HT-29 (cell line): Measurements from ENCODE around the gene KMT2C. TPM values are rescaled to one million over a fixed set of nuclear protein-coding genes. Genes with fewer than 3 reads are reported as not detected.
"Not testable (repeated sequence)": the region's sequence is repeated elsewhere in the genome, so short reads cannot be mapped to it uniquely, and the experiment has no call there.

Source experiments
- DNase-seq: peaks from one replicate; pipeline ENCODE4 v3.0.0-alpha.2; 2015; ENCODE audit warnings: low spot score
- total RNA-seq: library from RNA; depleted of rRNA; stranded (reverse); fragments of >200 nt; shearing (Covaris generic); gene quantifications from 2 replicates; pipeline ENCODE4 v1.2.3, GENCODE V29; 2014

The KMT2C gene
- total RNA-seq, 1 experiment from 2014 or later = 35.0 TPM

GRCh38 chr7:152313217-152313616 is 122.6 kb downstream of the KMT2C start:
- no peak for DNase-seq

GRCh38 chr7:152312316-152312715 is 123.5 kb downstream of the KMT2C start:
- no peak for DNase-seq

- DNase-seq = no peak
Measured at GRCh38 chr7:152307902-152308301, 127.9 kb downstream of the KMT2C start.

- DNase-seq = not testable (repeated sequence)
Measured at GRCh38 chr7:152299542-152300143, 136.2 kb downstream of the KMT2C start.

GRCh38 chr7:152292897-152293296 is 142.9 kb downstream of the KMT2C start:
- no peak for DNase-seq

GRCh38 chr7:152286972-152287371 is 148.8 kb downstream of the KMT2C start:
- DNase-seq = not testable (repeated sequence)

GRCh38 chr7:152286219-152286618 is 149.6 kb downstream of the KMT2C start:
- DNase-seq = not testable (repeated sequence)

- not testable (repeated sequence) for DNase-seq
Measured at GRCh38 chr7:152284998-152285397, 150.8 kb downstream of the KMT2C start.

- not testable (repeated sequence) for DNase-seq
Measured at GRCh38 chr7:152277687-152278086, 158.1 kb downstream of the KMT2C start.

GRCh38 chr7:152270427-152270826 is 165.4 kb downstream of the KMT2C start:
- not testable (repeated sequence) for DNase-seq

GRCh38 chr7:152266859-152267258 is 168.9 kb downstream of the KMT2C start:
- not testable (repeated sequence) for DNase-seq

GRCh38 chr7:152264915-152265314 is 170.9 kb downstream of the KMT2C start:
- DNase-seq = not testable (repeated sequence)

GRCh38 chr7:152262146-152262545 is 173.7 kb downstream of the KMT2C start:
- DNase-seq = not testable (repeated sequence)

- not testable (repeated sequence) for DNase-seq
Measured at GRCh38 chr7:152259645-152260044, 176.2 kb downstream of the KMT2C start.

GRCh38 chr7:152247851-152248250 is 188.0 kb downstream of the KMT2C start:
- not testable (repeated sequence) for DNase-seq

- not testable (repeated sequence) for DNase-seq
Measured at GRCh38 chr7:152245417-152245816, 190.4 kb downstream of the KMT2C start.

- not testable (repeated sequence) for DNase-seq
Measured at GRCh38 chr7:152243464-152243863, 192.3 kb downstream of the KMT2C start.

GRCh38 chr7:152241301-152241700 is 194.5 kb downstream of the KMT2C start:
- not testable (repeated sequence) for DNase-seq

- DNase-seq = not testable (repeated sequence)
Measured at GRCh38 chr7:152236306-152236705, 199.5 kb downstream of the KMT2C start.

- DNase-seq = not testable (repeated sequence)
Measured at GRCh38 chr7:152234421-152234820, 201.4 kb downstream of the KMT2C start.

GRCh38 chr7:152231089-152231488 is 204.7 kb downstream of the KMT2C start:
- no peak for DNase-seq

- DNase-seq = not testable (repeated sequence)
Measured at GRCh38 chr7:152219556-152219955, 216.2 kb downstream of the KMT2C start.

GRCh38 chr7:152208766-152209165 is 227.0 kb downstream of the KMT2C start:
- not testable (repeated sequence) for DNase-seq

GRCh38 chr7:152204417-152204816 is 231.4 kb downstream of the KMT2C start:
- not testable (repeated sequence) for DNase-seq
